PC-3 (cell line): ENCODE measurements around the gene PAPSS1.

Experiments used
- EZH2 ChIP-seq: fragments of 300-600 bp; sonication (generic); IDR thresholded peaks from one replicate; pipeline ENCODE4 v1.6.1; 2017; ENCODE audit warnings: antibody characterized with exemption, mild to moderate bottlenecking, low read length; ENCODE audit not compliant: unreplicated experiment
- EZH2phosphoT487 ChIP-seq: fragments of 300-600 bp; sonication (generic); IDR thresholded peaks from 2 replicates; pipeline ENCODE4 v1.6.1; 2018; ENCODE audit warnings: mild to moderate bottlenecking, antibody characterized with exemption, low read length, borderline replicate concordance
- TF ChIP-seq, protein P1 (sequence below): fragments of 300-600 bp; sonication (generic); conservative IDR thresholded peaks from 2 replicates; pipeline ENCODE4 v1.5.1; 2017; ENCODE audit warnings: antibody characterized with exemption, low read depth, mild to moderate bottlenecking, low read length

DNA sequence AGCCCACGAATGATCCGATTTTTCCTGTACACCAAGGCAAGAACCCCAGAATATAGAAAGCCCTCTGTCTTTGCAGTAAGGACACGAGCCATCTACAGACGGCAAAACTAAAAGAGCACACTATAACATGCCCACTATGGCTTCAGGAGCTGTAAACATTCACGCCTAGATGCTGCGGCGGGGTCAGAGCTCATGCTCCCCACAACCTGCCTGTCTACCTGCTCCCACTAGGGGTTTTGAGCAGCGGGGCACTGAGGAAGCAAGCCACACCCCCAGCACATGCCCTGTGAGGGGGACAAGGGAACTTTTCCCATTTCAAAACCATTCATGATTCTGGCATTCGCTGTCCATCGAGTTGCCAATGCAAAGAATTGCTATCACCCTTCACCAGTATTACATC is 144.8 kb downstream of the PAPSS1 start:
- TF ChIP-seq, protein P1, sequence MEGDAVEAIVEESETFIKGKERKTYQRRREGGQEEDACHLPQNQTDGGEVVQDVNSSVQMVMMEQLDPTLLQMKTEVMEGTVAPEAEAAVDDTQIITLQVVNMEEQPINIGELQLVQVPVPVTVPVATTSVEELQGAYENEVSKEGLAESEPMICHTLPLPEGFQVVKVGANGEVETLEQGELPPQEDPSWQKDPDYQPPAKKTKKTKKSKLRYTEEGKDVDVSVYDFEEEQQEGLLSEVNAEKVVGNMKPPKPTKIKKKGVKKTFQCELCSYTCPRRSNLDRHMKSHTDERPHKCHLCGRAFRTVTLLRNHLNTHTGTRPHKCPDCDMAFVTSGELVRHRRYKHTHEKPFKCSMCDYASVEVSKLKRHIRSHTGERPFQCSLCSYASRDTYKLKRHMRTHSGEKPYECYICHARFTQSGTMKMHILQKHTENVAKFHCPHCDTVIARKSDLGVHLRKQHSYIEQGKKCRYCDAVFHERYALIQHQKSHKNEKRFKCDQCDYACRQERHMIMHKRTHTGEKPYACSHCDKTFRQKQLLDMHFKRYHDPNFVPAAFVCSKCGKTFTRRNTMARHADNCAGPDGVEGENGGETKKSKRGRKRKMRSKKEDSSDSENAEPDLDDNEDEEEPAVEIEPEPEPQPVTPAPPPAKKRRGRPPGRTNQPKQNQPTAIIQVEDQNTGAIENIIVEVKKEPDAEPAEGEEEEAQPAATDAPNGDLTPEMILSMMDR, result no peak
- no peak for TF ChIP-seq EZH2phosphoT487
- TF ChIP-seq EZH2, result no peak
